Measurements from ENCODE around the gene RAD52.

GRCh38 chr12:979349-979748, 29.9 kb upstream of the RAD52 start:
- no peak for TF ChIP-seq CTCF (IDR thresholded peaks at IDR 0.05 in 4 of 5, conservative IDR thresholded peaks at IDR 0.05 in 1 of 5)
- no peak for TF ChIP-seq POLR2A (IDR thresholded peaks at IDR 0.05)

Data from gastrocnemius medialis (tissue), 4 donors.